ENCODE measurements around the gene WDTC1.

GRCh38 chr1:27338751-27339150 lies 104.3 kb downstream of the WDTC1 start:
- TF ChIP-seq, protein P1, sequence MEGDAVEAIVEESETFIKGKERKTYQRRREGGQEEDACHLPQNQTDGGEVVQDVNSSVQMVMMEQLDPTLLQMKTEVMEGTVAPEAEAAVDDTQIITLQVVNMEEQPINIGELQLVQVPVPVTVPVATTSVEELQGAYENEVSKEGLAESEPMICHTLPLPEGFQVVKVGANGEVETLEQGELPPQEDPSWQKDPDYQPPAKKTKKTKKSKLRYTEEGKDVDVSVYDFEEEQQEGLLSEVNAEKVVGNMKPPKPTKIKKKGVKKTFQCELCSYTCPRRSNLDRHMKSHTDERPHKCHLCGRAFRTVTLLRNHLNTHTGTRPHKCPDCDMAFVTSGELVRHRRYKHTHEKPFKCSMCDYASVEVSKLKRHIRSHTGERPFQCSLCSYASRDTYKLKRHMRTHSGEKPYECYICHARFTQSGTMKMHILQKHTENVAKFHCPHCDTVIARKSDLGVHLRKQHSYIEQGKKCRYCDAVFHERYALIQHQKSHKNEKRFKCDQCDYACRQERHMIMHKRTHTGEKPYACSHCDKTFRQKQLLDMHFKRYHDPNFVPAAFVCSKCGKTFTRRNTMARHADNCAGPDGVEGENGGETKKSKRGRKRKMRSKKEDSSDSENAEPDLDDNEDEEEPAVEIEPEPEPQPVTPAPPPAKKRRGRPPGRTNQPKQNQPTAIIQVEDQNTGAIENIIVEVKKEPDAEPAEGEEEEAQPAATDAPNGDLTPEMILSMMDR (IDR thresholded peaks at IDR 0.05; ENCODE audit: low read length) = no peak
- TF ChIP-seq EZH2 (optimal IDR thresholded peaks at IDR 0.05; ENCODE audit: low read depth, low read length) = no peak
- TF ChIP-seq EZH2phosphoT487 (IDR thresholded peaks at IDR 0.05; ENCODE audit: low read length) = no peak

Data from MM.1S (cell line).